Measurements from ENCODE around the gene ITIH2. TPM values are rescaled to one million over a fixed set of nuclear protein-coding genes. Genes with fewer than 3 reads are reported as not detected.
A peak's percentile ranks its signal among the peaks of the same experiment; 100 is the strongest.

Gene ITIH2
- total and polyA plus RNA-seq, 9 of the 15 experiments (the other 6 are each of a cell fraction or from before 2014, with no cell fraction given) = 0.66 TPM; not detected in 8

DNA sequence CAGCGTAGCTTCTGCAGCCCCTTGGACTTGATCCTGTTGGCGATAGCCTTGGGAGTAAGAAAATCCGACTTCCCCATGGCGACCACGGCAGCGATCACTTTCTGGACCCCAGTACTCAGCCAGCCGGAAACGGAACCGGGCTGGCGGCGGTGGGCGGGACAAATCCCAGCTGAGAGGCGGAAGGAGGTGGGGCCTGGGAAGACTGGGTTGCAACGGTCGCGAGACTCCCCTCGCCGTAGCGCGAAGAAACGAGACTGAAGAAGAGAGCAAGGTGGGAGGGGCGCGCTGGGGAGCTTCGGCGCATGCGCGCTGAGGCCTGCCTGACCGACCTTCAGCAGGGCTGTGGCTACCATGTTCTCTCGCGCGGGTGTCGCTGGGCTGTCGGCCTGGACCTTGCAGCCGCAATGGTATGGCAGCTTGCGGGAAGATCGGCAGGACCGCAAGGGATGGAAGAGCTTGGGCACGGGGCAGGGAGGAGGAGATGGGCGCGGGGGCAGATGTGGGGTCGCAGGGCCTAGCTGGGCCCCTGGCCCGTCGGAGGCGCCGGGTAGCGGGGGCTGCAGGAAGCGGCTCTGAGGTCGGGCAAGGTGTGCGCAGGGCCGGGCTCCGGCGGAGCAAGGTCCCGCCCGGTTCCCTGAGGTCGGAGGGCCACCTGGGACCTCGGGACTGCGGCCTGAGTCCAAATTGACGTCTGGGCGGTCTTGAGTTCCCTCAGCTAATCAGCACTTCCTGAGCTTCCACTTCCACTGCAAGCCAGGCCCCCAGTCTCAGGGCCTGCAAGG is 84.9 kb downstream of the ITIH2 start, which contains the start of the genes ATP5F1C and KIN (continued):
- TF ChIP-seq ZKSCAN8 (CRISPR knock-in tag; IDR thresholded peaks at IDR 0.05) (no peak), PRDM10 (IDR thresholded peaks at IDR 0.05; ENCODE audit: partially characterized antibody) (no peak), CBFA2T3 (IDR thresholded peaks at IDR 0.05) (no peak), ZNF764 (CRISPR knock-in tag; IDR thresholded peaks at IDR 0.05; ENCODE audit: low read depth) (no peak), SMC3 (conservative IDR thresholded peaks at IDR 0.05; ENCODE audit: insufficient read depth, low read depth, low read length) (no peak), UBTF (IDR thresholded peaks at IDR 0.05; ENCODE audit: borderline replicate concordance in 1 of 2, low read depth in 2 of 2, low read length in 2 of 2) (peak; percentile 16 to 19; a peak in 1 of 4 replicates), NR4A1 (CRISPR knock-in tag; IDR thresholded peaks at IDR 0.05) (no peak), NR4A1 (tag; IDR thresholded peaks at IDR 0.05) (no peak), TAF7 (tag; IDR thresholded peaks at IDR 0.05) (peak; percentile 72), XRCC5 (IDR thresholded peaks at IDR 0.05; ENCODE audit: low read depth, low read length) (no peak), ZNF12 (CRISPR knock-in tag; IDR thresholded peaks at IDR 0.05) (no peak; the same call in 1 of the 2 replicates), ZNF518B (CRISPR knock-in tag; IDR thresholded peaks at IDR 0.05) (no peak)
- TF ChIP-seq, protein P1, sequence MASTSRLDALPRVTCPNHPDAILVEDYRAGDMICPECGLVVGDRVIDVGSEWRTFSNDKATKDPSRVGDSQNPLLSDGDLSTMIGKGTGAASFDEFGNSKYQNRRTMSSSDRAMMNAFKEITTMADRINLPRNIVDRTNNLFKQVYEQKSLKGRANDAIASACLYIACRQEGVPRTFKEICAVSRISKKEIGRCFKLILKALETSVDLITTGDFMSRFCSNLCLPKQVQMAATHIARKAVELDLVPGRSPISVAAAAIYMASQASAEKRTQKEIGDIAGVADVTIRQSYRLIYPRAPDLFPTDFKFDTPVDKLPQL (IDR thresholded peaks at IDR 0.05; ENCODE audit: extremely low read depth, insufficient read length) = no peak
- TF ChIP-seq, protein P2, sequence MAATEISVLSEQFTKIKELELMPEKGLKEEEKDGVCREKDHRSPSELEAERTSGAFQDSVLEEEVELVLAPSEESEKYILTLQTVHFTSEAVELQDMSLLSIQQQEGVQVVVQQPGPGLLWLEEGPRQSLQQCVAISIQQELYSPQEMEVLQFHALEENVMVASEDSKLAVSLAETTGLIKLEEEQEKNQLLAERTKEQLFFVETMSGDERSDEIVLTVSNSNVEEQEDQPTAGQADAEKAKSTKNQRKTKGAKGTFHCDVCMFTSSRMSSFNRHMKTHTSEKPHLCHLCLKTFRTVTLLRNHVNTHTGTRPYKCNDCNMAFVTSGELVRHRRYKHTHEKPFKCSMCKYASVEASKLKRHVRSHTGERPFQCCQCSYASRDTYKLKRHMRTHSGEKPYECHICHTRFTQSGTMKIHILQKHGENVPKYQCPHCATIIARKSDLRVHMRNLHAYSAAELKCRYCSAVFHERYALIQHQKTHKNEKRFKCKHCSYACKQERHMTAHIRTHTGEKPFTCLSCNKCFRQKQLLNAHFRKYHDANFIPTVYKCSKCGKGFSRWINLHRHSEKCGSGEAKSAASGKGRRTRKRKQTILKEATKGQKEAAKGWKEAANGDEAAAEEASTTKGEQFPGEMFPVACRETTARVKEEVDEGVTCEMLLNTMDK (IDR thresholded peaks at IDR 0.05; ENCODE audit: borderline replicate concordance, insufficient read depth, low read depth, low read length, poor library complexity, severe bottlenecking) = no peak

Measured in K562 (cell line).